Anterior cingulate cortex (tissue), 58 donors: ENCODE data around the gene CFAP61.

Source experiments
- DNase-seq, 58 donors: peaks; one replicate each; lab custom pipeline; 2025; lab: John Stamatoyannopoulos, UW

CFAP61 gene

GRCh38 chr20:20304942-20305341 lies 252.6 kb downstream of the CFAP61 start:
- DNase-seq: peak in 3 of 58 donors; percentile 1 to 33 (median 2)

GRCh38 chr20:20312562-20312961 lies 260.2 kb downstream of the CFAP61 start:
- DNase-seq: no peak

GRCh38 chr20:20317195-20317594 lies 264.9 kb downstream of the CFAP61 start:
- DNase-seq: no peak

DNA sequence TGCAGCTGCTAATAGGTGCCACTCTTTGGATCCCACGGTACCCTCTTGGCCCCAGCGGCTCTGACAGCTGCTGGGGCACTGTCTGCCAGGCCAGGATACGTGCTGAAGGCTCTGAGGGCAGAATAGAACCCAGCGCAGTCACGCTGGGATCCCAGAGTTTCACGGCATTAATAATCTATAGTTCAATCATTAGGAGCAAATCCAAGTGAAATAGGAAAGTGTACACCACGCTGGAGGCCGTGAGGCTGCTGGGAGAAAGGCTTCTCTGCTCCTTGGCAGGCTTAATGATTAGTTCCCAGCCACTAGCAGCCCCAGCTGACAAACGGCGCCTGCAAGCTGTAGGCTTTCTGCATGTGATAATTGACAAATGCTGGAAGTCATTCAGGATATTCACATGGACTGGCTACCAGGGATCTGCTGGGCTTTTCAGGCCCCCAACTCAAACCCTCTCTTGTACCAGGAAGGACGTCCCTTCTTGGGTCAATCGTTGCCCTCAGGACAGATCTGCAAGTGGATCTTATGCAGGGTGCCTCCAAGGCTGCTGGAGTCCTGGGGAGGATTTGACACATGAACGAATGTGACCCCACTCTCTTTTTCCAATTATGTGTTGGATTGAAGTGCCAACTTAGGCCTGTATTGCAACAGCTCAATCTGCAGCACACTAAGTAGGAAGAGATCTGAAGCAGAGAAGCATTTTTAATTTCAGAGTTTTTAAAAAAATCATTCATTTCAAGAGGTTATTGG lies 265.5 kb downstream of the CFAP61 start:
- DNase-seq: peak in 4 of 58 donors; percentile 2 to 11 (median 6)

- DNase-seq: no peak
Measured at GRCh38 chr20:20318365-20319161, 266.2 kb downstream of the CFAP61 start.

DNA sequence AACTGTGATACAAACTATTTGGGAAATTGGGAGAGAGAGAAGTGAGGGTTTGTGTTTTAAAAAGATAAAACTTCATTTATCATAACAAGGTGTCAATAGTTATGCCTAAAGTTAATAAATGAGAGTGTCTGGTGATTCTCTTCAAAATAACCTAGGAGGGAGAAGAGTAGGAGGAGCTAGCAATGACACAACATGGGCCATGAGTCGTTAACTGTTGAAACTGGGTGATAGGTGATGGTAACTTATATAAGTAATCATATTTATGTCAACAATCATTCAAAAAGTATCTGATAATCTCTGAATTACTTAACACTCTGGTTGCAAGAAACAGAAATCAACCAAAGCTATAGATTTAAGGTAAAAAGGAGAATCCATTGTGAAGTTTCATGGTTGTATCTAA lies 268.8 kb downstream of the CFAP61 start:
- DNase-seq: no peak

GRCh38 chr20:20321917-20322316 lies 269.6 kb downstream of the CFAP61 start:
- DNase-seq: no peak

- DNase-seq: no peak
Measured at GRCh38 chr20:20322912-20323311, 270.6 kb downstream of the CFAP61 start.

DNA sequence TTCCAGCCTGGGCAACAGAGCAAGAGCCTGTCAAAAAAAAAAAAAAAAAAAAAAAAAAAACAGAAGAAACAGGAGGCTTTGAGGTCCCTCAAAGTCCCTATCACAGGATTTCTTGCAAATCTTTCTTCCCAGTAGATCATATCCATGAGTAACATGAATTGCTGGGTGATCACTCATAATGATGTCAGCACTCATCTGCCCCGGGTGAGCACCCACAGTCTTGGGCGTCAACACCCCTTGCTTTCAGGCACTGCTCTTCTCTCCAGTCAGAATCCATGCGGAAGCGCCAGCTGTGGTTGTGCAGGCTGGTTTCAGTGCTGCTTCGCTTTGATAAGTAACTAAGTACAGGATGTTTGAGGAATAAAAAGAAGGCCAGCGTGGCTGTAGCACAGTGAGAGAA lies 275.4 kb downstream of the CFAP61 start:
- no peak for DNase-seq

GRCh38 chr20:20329564-20329963 lies 277.2 kb downstream of the CFAP61 start:
- DNase-seq: no peak

GRCh38 chr20:20331156-20331555 lies 278.8 kb downstream of the CFAP61 start:
- no peak for DNase-seq

DNA sequence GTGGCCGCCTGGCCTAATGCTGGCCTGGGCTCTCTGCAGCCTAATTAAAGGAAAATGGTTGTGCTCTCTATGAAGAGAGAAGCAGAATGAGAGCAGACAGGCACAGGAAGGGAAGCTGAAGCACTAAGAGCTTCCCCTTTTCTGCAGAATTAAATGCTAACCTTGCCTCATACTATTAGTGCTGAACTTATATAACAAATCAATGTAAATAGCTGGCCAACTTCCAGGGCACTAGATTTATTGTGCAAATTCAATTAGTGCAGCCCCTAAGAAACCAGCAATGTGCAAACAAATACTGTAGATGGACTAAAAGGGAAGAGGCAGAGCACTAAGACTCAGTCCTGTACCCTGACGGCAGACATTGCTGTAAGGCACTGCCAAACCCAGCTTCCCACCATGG lies 279.5 kb downstream of the CFAP61 start:
- DNase-seq: no peak

GRCh38 chr20:20333866-20334265 lies 281.5 kb downstream of the CFAP61 start:
- DNase-seq: peak in 3 of 58 donors; percentile 5 to 18 (median 5)

- DNase-seq: no peak
Measured at GRCh38 chr20:20334489-20334888, 282.2 kb downstream of the CFAP61 start.

GRCh38 chr20:20338133-20338730 lies 285.9 kb downstream of the CFAP61 start:
- DNase-seq: peak in 29 of 58 donors; percentile 4 to 69 (median 38)

- no peak for DNase-seq
Measured at GRCh38 chr20:20340443-20340842, 288.1 kb downstream of the CFAP61 start.

DNA sequence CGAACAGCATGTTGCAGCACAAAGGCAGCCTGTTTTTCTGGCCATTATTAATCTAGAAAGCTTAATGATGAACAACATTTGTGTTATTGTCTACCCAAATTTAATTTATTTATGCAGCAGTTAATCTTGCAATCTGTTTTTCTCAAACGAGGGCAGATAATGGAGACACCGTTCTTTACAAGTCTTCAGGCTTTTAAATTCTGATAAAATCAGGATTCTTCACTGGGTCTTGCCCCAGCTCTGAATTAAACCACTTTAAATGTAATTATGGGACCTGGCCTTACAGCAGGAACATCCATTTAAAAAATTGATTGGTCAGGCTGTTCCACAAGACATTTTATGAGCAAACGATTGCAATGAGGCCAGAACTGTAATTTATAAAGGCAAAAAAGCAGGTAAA lies 289.0 kb downstream of the CFAP61 start:
- no peak for DNase-seq

DNA sequence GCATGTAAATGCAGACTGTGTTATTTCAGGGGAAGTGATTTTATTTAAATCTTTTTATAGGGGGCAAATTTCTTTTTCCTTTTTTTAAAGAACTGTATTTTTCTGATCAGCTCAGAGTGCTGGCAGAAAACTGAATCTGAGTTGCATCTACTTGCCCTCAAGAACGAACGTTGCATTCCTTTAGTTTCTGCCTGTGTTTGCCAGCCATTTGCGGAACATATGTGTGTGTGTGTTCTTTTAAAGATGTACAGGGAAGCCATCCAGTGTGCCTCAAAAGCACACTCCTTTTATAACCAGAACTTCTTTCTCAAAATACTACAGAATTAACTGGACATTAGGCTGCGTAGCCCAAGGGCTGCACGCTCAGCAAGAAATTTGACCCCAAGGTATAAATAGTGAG lies 289.7 kb downstream of the CFAP61 start:
- no peak for DNase-seq

DNA sequence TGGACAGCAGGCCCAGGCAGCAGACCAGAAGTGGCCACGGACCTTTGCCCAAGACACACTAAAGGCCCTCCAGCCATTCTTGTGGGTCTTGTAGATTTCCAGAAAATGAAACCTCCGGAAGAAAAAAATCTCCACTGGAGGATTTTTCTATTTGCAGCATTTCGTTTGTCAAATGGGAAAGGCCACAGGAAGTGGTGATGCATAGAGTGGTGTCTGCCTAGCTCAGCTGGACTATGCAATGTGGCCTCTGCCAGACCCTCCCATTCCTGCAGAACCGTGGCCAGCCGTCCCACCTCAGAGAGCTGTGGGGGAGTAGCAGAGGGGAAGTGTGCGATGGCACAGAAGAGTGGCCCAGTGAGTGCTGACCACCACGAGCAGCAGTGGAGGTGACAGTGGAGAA lies 291.6 kb downstream of the CFAP61 start:
- no peak for DNase-seq

- no peak for DNase-seq
Measured at GRCh38 chr20:20344476-20344875, 292.1 kb downstream of the CFAP61 start.

GRCh38 chr20:20353576-20353975 lies 301.2 kb downstream of the CFAP61 start:
- DNase-seq: no peak
